Measurements from ENCODE around the gene SLC24A3.

Gene SLC24A3

DNA sequence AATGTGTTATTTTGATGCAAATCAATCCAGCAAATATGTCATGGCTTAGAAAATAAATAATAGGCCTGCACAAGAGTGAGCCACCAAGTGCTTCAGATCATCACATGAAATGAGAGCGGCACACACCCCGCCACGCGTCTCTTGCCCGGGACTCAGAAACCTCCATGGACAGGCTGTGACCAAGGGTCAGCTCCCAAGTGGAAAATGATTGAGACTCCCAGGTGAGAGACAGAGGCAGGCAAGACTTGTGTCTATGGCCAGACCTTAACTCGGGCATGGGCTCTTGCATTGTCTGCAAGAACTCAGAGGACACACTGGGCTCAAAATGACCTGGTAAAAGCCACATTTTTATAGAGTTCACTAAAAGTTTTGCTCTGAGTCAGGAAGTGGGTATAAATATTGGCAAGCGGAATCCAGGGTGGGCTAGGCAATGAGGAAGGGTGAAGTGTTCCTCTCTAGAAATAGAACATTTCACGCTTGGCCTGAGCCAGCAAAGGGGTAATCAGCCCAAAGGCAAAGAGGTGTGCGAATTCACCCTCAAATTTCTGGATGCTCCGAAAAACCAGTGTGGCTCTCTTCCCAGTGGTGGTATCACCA lies 514.9 kb downstream of the SLC24A3 start:
- H3K4me1 ChIP-seq (ENCODE audit: control insufficient read depth, insufficient read depth, low read length): no peaks in the 10 kb centered on the region
- no peak overlapping the region for H3K27ac ChIP-seq (ENCODE audit: low read length)
- no peaks in the 10 kb centered on the region for H3K36me3 ChIP-seq (ENCODE audit: control insufficient read depth in 2 of 2, insufficient read depth in 2 of 2, low read length in 2 of 2)
- H3K9me3 ChIP-seq (ENCODE audit: control insufficient read depth in 2 of 2, low read length in 2 of 2): no peaks in the 10 kb centered on the region
- H3K4me3 ChIP-seq (ENCODE audit: low read length in 2 of 2): no peak overlapping the region
- no peaks in the 10 kb centered on the region for H3K27me3 ChIP-seq (ENCODE audit: control insufficient read depth in 1 of 2, insufficient read depth in 2 of 2, low read length in 2 of 2)
- no peak overlapping the region for H3K9ac ChIP-seq (ENCODE audit: low read length in 2 of 2)

DNA sequence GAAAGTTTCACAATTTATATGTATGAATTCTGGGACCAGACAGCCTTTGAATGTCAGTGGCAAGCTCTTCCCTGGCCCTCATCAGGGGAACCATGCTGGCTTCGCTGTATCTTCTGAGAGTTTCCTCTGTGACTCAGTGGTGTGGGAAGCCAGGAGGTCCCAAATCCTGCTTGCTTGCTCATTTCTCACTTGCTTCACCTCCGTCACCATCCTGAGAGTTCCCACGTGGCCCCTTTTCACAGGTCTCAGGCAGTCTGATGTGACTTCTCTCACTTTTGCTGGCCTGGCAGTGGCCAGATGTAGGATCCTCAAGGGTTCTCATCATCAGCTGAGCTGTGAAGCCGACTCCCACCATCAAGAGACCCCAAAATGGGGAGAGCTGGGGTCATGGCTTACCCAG lies 517.2 kb downstream of the SLC24A3 start:
- H3K4me1 ChIP-seq (ENCODE audit: control insufficient read depth, insufficient read depth, low read length): peaks cover 2% of the 10 kb centered on the region
- H3K9ac ChIP-seq (ENCODE audit: low read length in 2 of 2): no peak overlapping the region
- no peaks in the 10 kb centered on the region for H3K9me3 ChIP-seq (ENCODE audit: control insufficient read depth in 2 of 2, low read length in 2 of 2)

DNA sequence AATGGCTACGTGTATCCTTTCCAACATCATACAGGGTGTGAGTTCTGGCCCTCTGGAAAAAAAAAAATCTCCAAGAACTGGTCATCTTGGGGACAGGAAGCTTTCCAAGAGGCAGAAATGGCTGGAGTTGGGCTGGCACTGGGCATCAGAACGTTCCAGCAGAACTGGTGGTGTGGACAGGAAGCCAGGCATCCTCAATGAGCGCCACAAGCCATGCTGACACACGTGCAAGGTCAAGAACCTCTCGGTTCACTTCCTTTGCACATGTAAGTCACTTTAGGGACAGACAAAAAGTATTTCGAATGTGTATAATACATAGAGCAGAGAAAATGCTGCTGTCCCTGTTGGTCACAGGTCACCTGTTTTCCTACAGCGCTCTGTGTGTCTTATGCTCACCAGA lies 518.3 kb downstream of the SLC24A3 start:
- H3K36me3 ChIP-seq (ENCODE audit: control insufficient read depth in 2 of 2, insufficient read depth in 2 of 2, low read length in 2 of 2): no peaks in the 10 kb centered on the region
- H3K9me3 ChIP-seq (ENCODE audit: control insufficient read depth in 2 of 2, low read length in 2 of 2): no peaks in the 10 kb centered on the region
- H3K27me3 ChIP-seq (ENCODE audit: control insufficient read depth in 1 of 2, insufficient read depth in 2 of 2, low read length in 2 of 2): no peaks in the 10 kb centered on the region
- no peak overlapping the region for H3K4me3 ChIP-seq (ENCODE audit: low read length in 2 of 2)
- H3K4me1 ChIP-seq (ENCODE audit: control insufficient read depth, insufficient read depth, low read length): peaks cover 9% of the 10 kb centered on the region
- no peak overlapping the region for H3K9ac ChIP-seq (ENCODE audit: low read length in 2 of 2)
- no peak overlapping the region for H3K27ac ChIP-seq (ENCODE audit: low read length)

More for the DNA sequence above, 517.2 kb downstream of the SLC24A3 start:
- H3K4me3 ChIP-seq (ENCODE audit: low read length in 2 of 2): no peak overlapping the region
- H3K27me3 ChIP-seq (ENCODE audit: control insufficient read depth in 1 of 2, insufficient read depth in 2 of 2, low read length in 2 of 2): no peaks in the 10 kb centered on the region
- H3K27ac ChIP-seq (ENCODE audit: low read length): no peak overlapping the region
- no peaks in the 10 kb centered on the region for H3K36me3 ChIP-seq (ENCODE audit: control insufficient read depth in 2 of 2, insufficient read depth in 2 of 2, low read length in 2 of 2)

DNA sequence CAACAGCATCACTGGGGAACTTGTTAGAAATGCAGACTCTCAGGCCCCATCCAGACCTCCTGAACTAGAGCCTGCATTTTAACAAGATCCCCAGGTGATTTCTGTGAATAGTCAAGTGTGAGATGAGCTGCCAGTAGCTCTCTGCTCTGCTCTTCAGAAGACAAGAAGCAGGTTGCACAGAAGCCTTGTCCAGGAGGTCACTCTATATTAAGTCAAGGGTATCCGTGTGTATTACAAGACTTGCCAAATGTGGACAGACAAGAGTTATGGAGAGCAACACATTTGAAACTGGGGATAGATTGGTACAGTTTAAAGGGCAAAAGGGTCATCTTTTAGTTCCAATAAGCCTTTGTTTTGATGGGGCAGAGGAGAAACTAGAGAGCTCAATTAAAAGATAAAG lies 522.4 kb downstream of the SLC24A3 start:
- Histone ChIP-seq H3K4me3 (ENCODE audit: low read length in 2 of 2) (peak overlapping the region in 1 of 2 donors; percentile 3), H3K27me3 (ENCODE audit: control insufficient read depth in 1 of 2, insufficient read depth in 2 of 2, low read length in 2 of 2) (no peaks in the 10 kb centered on the region), H3K36me3 (ENCODE audit: control insufficient read depth in 2 of 2, insufficient read depth in 2 of 2, low read length in 2 of 2) (no peaks in the 10 kb centered on the region), H3K9me3 (ENCODE audit: control insufficient read depth in 2 of 2, low read length in 2 of 2) (no peaks in the 10 kb centered on the region), H3K9ac (ENCODE audit: low read length in 2 of 2) (no peak overlapping the region), H3K4me1 (ENCODE audit: control insufficient read depth, insufficient read depth, low read length) (peaks cover 9% of the 10 kb centered on the region), H3K27ac (ENCODE audit: low read length) (no peak overlapping the region)

DNA sequence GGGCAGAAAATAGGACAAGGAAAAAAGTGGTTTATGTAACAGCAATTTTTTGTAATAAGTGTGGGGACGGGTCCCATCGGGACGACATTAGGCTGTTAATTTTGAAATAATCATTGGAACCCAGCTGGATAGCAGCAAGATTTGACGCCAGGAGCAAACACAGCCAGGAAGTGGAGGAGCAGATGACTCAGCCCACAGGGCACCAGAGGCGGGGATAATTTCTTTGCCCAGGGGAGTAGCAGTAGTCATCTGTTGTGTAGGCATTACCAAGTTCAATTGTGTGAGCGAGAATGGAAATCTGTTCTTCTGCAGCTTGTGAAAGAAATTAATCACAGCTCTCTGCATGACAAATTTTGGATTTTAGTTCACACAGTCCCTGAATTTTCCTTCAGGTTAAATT lies 523.0 kb downstream of the SLC24A3 start:
- Histone ChIP-seq H3K27ac (ENCODE audit: low read length) (no peak overlapping the region), H3K4me3 (ENCODE audit: low read length in 2 of 2) (no peak overlapping the region), H3K9me3 (ENCODE audit: control insufficient read depth in 2 of 2, low read length in 2 of 2) (no peaks in the 10 kb centered on the region), H3K9ac (ENCODE audit: low read length in 2 of 2) (no peak overlapping the region), H3K4me1 (ENCODE audit: control insufficient read depth, insufficient read depth, low read length) (peaks cover 9% of the 10 kb centered on the region), H3K36me3 (ENCODE audit: control insufficient read depth in 2 of 2, insufficient read depth in 2 of 2, low read length in 2 of 2) (no peaks in the 10 kb centered on the region), H3K27me3 (ENCODE audit: control insufficient read depth in 1 of 2, insufficient read depth in 2 of 2, low read length in 2 of 2) (no peaks in the 10 kb centered on the region)

DNA sequence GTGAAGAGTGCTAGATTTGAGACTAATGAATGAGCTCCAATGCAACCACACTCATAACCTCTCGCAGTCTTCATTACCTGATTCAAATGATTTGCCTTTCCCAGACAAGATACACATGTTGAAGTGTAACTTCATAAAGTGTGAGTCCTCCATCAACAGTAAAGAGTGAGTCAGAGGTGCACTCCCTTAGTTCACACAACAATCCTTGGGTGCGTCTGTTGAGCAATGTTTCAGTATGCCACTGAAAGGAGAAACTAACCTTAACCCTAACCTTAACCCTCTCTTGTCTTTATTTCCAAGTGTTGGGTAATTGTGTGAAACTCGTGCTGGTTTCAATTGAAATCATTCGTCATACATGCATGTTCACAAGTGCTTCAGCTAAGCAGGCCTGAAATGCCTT lies 524.6 kb downstream of the SLC24A3 start:
- H3K9ac ChIP-seq (ENCODE audit: low read length in 2 of 2): no peak overlapping the region
- H3K4me1 ChIP-seq (ENCODE audit: control insufficient read depth, insufficient read depth, low read length): peaks cover 9% of the 10 kb centered on the region
- no peak overlapping the region for H3K27ac ChIP-seq (ENCODE audit: low read length)

DNA sequence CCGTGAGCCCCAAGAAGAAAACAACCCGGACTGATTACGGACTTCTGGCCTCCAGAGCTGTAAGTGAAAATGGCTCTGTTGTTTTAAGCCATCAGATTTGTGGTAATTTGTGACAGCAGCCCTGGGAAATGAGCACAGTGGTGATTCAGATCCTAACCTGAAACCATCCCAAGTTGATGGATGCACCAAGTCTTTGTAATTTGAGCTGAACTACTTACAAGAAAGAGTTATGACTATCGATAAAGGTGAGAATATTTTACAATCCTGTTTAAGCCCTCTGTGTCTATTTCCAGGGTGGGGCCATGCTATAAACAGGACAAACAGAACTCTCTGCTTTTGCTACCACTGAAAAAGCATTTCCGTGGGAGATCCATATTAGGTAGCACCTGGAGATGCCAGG lies 526.5 kb downstream of the SLC24A3 start:
- Histone ChIP-seq H3K27ac (ENCODE audit: low read length) (no peak overlapping the region), H3K9me3 (ENCODE audit: control insufficient read depth in 2 of 2, low read length in 2 of 2) (no peaks in the 10 kb centered on the region), H3K4me1 (ENCODE audit: control insufficient read depth, insufficient read depth, low read length) (peaks cover 9% of the 10 kb centered on the region), H3K4me3 (ENCODE audit: low read length in 2 of 2) (no peak overlapping the region), H3K9ac (ENCODE audit: low read length in 2 of 2) (no peak overlapping the region), H3K27me3 (ENCODE audit: control insufficient read depth in 1 of 2, insufficient read depth in 2 of 2, low read length in 2 of 2) (no peaks in the 10 kb centered on the region), H3K36me3 (ENCODE audit: control insufficient read depth in 2 of 2, insufficient read depth in 2 of 2, low read length in 2 of 2) (no peaks in the 10 kb centered on the region)

More for the DNA sequence above, 524.6 kb downstream of the SLC24A3 start:
- Histone ChIP-seq H3K27me3 (ENCODE audit: control insufficient read depth in 1 of 2, insufficient read depth in 2 of 2, low read length in 2 of 2) (no peaks in the 10 kb centered on the region), H3K36me3 (ENCODE audit: control insufficient read depth in 2 of 2, insufficient read depth in 2 of 2, low read length in 2 of 2) (no peaks in the 10 kb centered on the region), H3K9me3 (ENCODE audit: control insufficient read depth in 2 of 2, low read length in 2 of 2) (no peaks in the 10 kb centered on the region), H3K4me3 (ENCODE audit: low read length in 2 of 2) (no peak overlapping the region)

DNA sequence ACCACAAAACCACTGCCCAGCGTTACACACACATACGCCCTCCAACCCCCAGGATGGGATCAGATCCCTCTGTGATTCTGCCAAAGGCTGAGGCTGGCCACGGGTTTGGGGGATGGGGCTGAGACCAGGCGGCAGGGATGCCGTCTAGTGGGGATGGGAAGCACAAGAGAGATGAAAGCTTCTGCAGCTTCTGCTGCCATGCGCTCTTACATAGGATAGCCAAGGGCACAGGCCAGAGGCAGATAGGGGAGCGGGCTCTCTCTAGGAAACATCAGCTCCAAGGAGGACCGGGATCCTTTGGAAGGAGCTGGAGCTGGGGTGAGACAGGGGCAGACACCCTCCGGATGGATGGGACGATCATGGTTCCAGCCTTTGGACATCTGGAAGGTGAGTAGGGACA lies 526.9 kb downstream of the SLC24A3 start:
- no peaks in the 10 kb centered on the region for H3K36me3 ChIP-seq (ENCODE audit: control insufficient read depth in 2 of 2, insufficient read depth in 2 of 2, low read length in 2 of 2)
- no peaks in the 10 kb centered on the region for H3K27me3 ChIP-seq (ENCODE audit: control insufficient read depth in 1 of 2, insufficient read depth in 2 of 2, low read length in 2 of 2)
- peaks cover 9% of the 10 kb centered on the region for H3K4me1 ChIP-seq (ENCODE audit: control insufficient read depth, insufficient read depth, low read length)
- H3K4me3 ChIP-seq (ENCODE audit: low read length in 2 of 2): no peak overlapping the region
- H3K9ac ChIP-seq (ENCODE audit: low read length in 2 of 2): no peak overlapping the region
- no peaks in the 10 kb centered on the region for H3K9me3 ChIP-seq (ENCODE audit: control insufficient read depth in 2 of 2, low read length in 2 of 2)
- H3K27ac ChIP-seq (ENCODE audit: low read length): no peak overlapping the region

DNA sequence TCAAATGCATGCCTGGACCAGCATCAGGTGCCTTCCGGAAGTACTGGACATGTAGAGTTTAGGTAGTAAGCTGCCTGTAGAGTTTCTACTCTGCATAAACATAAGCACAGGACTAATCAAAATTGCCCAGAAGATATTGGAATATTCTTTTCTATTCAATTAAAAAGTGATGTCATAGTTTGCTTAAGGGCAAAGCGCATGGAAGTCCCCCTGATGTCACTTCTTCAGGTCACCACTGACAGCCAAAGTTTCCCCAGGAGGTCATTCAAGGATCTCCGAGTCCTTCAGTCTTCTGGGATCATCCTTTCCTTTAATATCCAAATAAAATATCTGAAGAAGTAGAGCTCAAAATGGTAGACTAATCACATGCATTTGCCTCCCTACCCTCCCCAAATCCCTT lies 528.1 kb downstream of the SLC24A3 start:
- no peak overlapping the region for H3K27ac ChIP-seq (ENCODE audit: low read length)
- no peaks in the 10 kb centered on the region for H3K27me3 ChIP-seq (ENCODE audit: control insufficient read depth in 1 of 2, insufficient read depth in 2 of 2, low read length in 2 of 2)
- H3K4me1 ChIP-seq (ENCODE audit: control insufficient read depth, insufficient read depth, low read length): no peaks in the 10 kb centered on the region
- H3K36me3 ChIP-seq (ENCODE audit: control insufficient read depth in 2 of 2, insufficient read depth in 2 of 2, low read length in 2 of 2): no peaks in the 10 kb centered on the region
- no peak overlapping the region for H3K9ac ChIP-seq (ENCODE audit: low read length in 2 of 2)
- no peaks in the 10 kb centered on the region for H3K9me3 ChIP-seq (ENCODE audit: control insufficient read depth in 2 of 2, low read length in 2 of 2)
- H3K4me3 ChIP-seq (ENCODE audit: low read length in 2 of 2): no peak overlapping the region

DNA sequence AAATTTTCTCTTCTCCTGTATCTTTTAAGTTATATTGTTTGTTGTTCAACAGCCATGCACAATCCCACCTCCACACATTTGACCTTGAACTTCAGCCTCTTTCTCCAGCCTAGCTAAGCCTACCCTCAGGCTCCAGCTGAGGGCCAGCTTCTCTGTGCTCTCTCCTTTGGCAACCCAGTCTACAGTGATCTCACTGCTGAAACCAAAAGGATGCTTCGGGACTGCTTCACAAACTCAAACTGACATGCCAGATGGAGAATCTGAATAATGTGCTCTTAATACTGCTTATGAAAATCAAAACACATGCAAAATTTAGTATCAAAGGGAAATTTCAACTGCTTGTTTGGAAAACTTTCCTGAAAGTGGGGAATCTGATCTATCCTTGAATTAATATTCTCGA lies 529.5 kb downstream of the SLC24A3 start:
- no peaks in the 10 kb centered on the region for H3K27me3 ChIP-seq (ENCODE audit: control insufficient read depth in 1 of 2, insufficient read depth in 2 of 2, low read length in 2 of 2)
- H3K4me3 ChIP-seq (ENCODE audit: low read length in 2 of 2): no peak overlapping the region
- H3K9me3 ChIP-seq (ENCODE audit: control insufficient read depth in 2 of 2, low read length in 2 of 2): no peaks in the 10 kb centered on the region
- H3K27ac ChIP-seq (ENCODE audit: low read length): no peak overlapping the region
- no peak overlapping the region for H3K9ac ChIP-seq (ENCODE audit: low read length in 2 of 2)
- H3K4me1 ChIP-seq (ENCODE audit: control insufficient read depth, insufficient read depth, low read length): no peaks in the 10 kb centered on the region
- H3K36me3 ChIP-seq (ENCODE audit: control insufficient read depth in 2 of 2, insufficient read depth in 2 of 2, low read length in 2 of 2): no peaks in the 10 kb centered on the region

DNA sequence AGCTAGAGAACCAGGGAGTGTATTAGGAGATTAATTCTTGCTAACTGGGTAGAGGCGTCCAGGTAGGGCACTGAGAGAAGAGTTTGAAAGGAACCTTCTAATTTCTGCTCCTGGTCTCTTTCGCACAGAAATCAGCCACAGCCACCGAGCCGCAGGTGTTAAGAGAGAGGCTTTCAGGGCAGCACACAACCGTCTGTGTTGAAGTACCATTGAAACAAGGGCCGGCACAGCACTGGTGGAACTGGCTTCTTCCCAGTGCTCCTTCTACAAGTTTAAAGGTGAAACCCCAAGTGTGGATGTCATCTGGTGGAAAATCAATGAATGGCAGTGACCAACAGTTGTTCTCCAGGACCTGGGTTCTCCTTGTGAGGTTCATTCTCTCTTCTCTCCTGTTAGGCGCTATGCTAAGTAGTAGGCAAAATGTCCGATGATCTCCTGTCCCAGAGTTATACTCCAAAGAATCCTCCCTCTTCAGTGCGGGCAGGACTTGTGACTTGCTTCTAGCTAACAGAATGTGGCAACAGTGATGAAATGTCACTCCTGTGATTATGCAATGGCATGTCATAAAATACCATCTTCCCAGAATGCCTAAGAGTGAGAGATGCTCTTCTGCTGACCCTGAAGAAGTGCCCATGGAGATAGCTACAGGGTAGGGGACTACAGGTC lies 530.7 kb downstream of the SLC24A3 start:
- H3K9ac ChIP-seq (ENCODE audit: low read length in 2 of 2): no peak overlapping the region
- H3K27ac ChIP-seq (ENCODE audit: low read length): no peak overlapping the region
- H3K27me3 ChIP-seq (ENCODE audit: control insufficient read depth in 1 of 2, insufficient read depth in 2 of 2, low read length in 2 of 2): no peaks in the 10 kb centered on the region
- no peaks in the 10 kb centered on the region for H3K9me3 ChIP-seq (ENCODE audit: control insufficient read depth in 2 of 2, low read length in 2 of 2)
- no peak overlapping the region for H3K4me3 ChIP-seq (ENCODE audit: low read length in 2 of 2)
- H3K36me3 ChIP-seq (ENCODE audit: control insufficient read depth in 2 of 2, insufficient read depth in 2 of 2, low read length in 2 of 2): no peaks in the 10 kb centered on the region
- no peaks in the 10 kb centered on the region for H3K4me1 ChIP-seq (ENCODE audit: control insufficient read depth, insufficient read depth, low read length)
